ENCODE results near the gene ENDOV. TPM values are rescaled to one million over a fixed set of nuclear protein-coding genes. Genes with fewer than 3 reads are reported as not detected.

Gene ENDOV
- total RNA-seq, 1 experiment from 2014 or later, result 22.4 TPM

- DNase-seq (ENCODE audit: low read depth), result no peak
Observed at GRCh38 chr17:80416260-80416939, 1.4 kb downstream of the ENDOV start.

GRCh38 chr17:80416940-80417293, 1.9 kb downstream of the ENDOV start:
- no peak for DNase-seq (ENCODE audit: low read depth)

- no peak for DNase-seq (ENCODE audit: low read depth)
Observed at GRCh38 chr17:80418589-80418988, 3.6 kb downstream of the ENDOV start.

GRCh38 chr17:80419255-80419654, 4.3 kb downstream of the ENDOV start:
- DNase-seq (ENCODE audit: low read depth), result no peak

GRCh38 chr17:80421381-80422090, 6.6 kb downstream of the ENDOV start:
- DNase-seq (ENCODE audit: low read depth), result no peak

GRCh38 chr17:80422276-80422675, 7.3 kb downstream of the ENDOV start:
- no peak for DNase-seq (ENCODE audit: low read depth)

- no peak for DNase-seq (ENCODE audit: low read depth)
Observed at GRCh38 chr17:80422981-80423380, 8.0 kb downstream of the ENDOV start.

- DNase-seq (ENCODE audit: low read depth), result no peak
Observed at GRCh38 chr17:80423536-80424225, 8.7 kb downstream of the ENDOV start.

- DNase-seq (ENCODE audit: low read depth), result no peak
Observed at GRCh38 chr17:80424261-80424660, 9.3 kb downstream of the ENDOV start.

- no peak for DNase-seq (ENCODE audit: low read depth)
Observed at GRCh38 chr17:80424878-80425765, 10.2 kb downstream of the ENDOV start.

- no peak for DNase-seq (ENCODE audit: low read depth)
Observed at GRCh38 chr17:80425835-80426426, 11.0 kb downstream of the ENDOV start.

- peak; percentile 70 for DNase-seq (ENCODE audit: low read depth)
Observed at GRCh38 chr17:80426671-80427326, 11.8 kb downstream of the ENDOV start.

- DNase-seq (ENCODE audit: low read depth), result no peak
Observed at GRCh38 chr17:80427366-80428282, 12.7 kb downstream of the ENDOV start.

- DNase-seq (ENCODE audit: low read depth), result no peak
Observed at GRCh38 chr17:80428363-80428762, 13.4 kb downstream of the ENDOV start.

GRCh38 chr17:80428796-80429195, 13.8 kb downstream of the ENDOV start:
- no peak for DNase-seq (ENCODE audit: low read depth)

GRCh38 chr17:80429356-80430275, 14.6 kb downstream of the ENDOV start:
- no peak for DNase-seq (ENCODE audit: low read depth)

GRCh38 chr17:80430446-80431245, 15.7 kb downstream of the ENDOV start:
- DNase-seq (ENCODE audit: low read depth), result no peak
